Caco-2 (cell line): ENCODE data around the gene C5orf63. TPM values are rescaled to one million over a fixed set of nuclear protein-coding genes. Genes with fewer than 3 reads are reported as not detected.
A peak's percentile ranks its signal among the peaks of the same experiment; 100 is the strongest.
"Not testable (repeated sequence)": the region's sequence is repeated elsewhere in the genome, so short reads cannot be mapped to it uniquely, and the experiment has no call there.

ENCODE experiments used
- Bru-seq: library from RNA; stranded (reverse); fragments of 400-500 nt; gene quantifications from one replicate; lab custom pipeline; 2021; lab: Mats Ljungman, UMichigan
- BruChase-seq, 2 experiments: library from RNA; stranded (reverse); fragments of 400-500 nt; gene quantifications; one replicate each; lab custom pipeline; 2021; lab: Mats Ljungman, UMichigan
- BruUV-seq: library from RNA; stranded (reverse); fragments of 400-500 nt; replicated peaks from 2 replicates; lab custom pipeline; 2021; lab: Mats Ljungman, UMichigan
- CTCF ChIA-PET: fragments of 300-600 bp; sonication (Branson Sonifier 250); formaldehyde crosslinking; loops from one replicate; lab custom pipeline; 2022; ENCODE audit warnings: antibody characterized with exemption; lab: Charles Lee
- POLR2A ChIA-PET: fragments of 300-600 bp; sonication (Branson Sonifier 250); formaldehyde crosslinking; loops from one replicate; lab custom pipeline; 2022; ENCODE audit warnings: antibody characterized with exemption; lab: Charles Lee
- DNase-seq, 2 experiments: peaks; one replicate each; pipeline versions ENCODE4 v3.0.0 to v3.0.0-alpha.2; 2020 to 2022
- H3K27me3 ChIP-seq: replicated peaks from 2 replicates; pipeline ENCODE4 v1.6.0; 2011; ENCODE audit warnings: low read length; ENCODE audit not compliant: control insufficient read depth, insufficient read depth
- H3K36me3 ChIP-seq: 2 replicates; pipeline ENCODE4 v1.5.1; 2011; ENCODE audit warnings: low read length; ENCODE audit not compliant: control insufficient read depth, insufficient read depth
- H3K4me1 ChIP-seq: fragments of 250-450 bp; sonication (Bioruptor Pico); 2 replicates; pipeline ENCODE4 v1.5.1; 2020; ENCODE audit warnings: mild to moderate bottlenecking
- H3K4me3 ChIP-seq: 2 replicates; pipeline ENCODE4 v1.5.1; 2011; ENCODE audit warnings: low read depth, mild to moderate bottlenecking, control low read depth, low read length
- H3K9me3 ChIP-seq: fragments of 250-450 bp; sonication (Bioruptor Pico); 2 replicates; pipeline ENCODE4 v1.5.1; 2020; ENCODE audit warnings: mild to moderate bottlenecking, moderate library complexity
- H3K27ac Mint-ChIP-seq: one replicate; pipeline ENCODE4 v1.8.0; 2022; ENCODE audit warnings: mixed read lengths; ENCODE audit not compliant: unreplicated experiment
- H3K27me3 Mint-ChIP-seq: one replicate; pipeline ENCODE4 v1.8.0; 2022; ENCODE audit warnings: mixed read lengths; ENCODE audit not compliant: insufficient read depth, unreplicated experiment
- H3K36me3 Mint-ChIP-seq: one replicate; pipeline ENCODE4 v1.8.0; 2022; ENCODE audit warnings: mild to moderate bottlenecking, mixed read lengths; ENCODE audit not compliant: insufficient read depth, unreplicated experiment
- H3K4me1 Mint-ChIP-seq: one replicate; pipeline ENCODE4 v1.8.0; 2022; ENCODE audit warnings: low read depth, mixed read lengths; ENCODE audit not compliant: unreplicated experiment
- H3K4me3 Mint-ChIP-seq: one replicate; pipeline ENCODE4 v1.8.0; 2022; ENCODE audit warnings: mild to moderate bottlenecking, moderate library complexity, mixed read lengths; ENCODE audit not compliant: unreplicated experiment
- H3K9me3 Mint-ChIP-seq: one replicate; pipeline ENCODE4 v1.8.0; 2022; ENCODE audit warnings: mixed read lengths; ENCODE audit not compliant: unreplicated experiment
- CTCF ChIP-seq, 2 experiments: fragments of 200-600 bp in 1 of 2; IDR thresholded peaks; 1 replicate in 1 of 2; 2 replicates in 1 of 2; pipeline versions ENCODE4 v1.5.1 to v1.8.0; 2011 to 2022; ENCODE audit warnings: antibody characterized with exemption in 1 of 2, control low read depth in 1 of 2, inconsistent platforms in 1 of 2, low read depth in 1 of 2, low read length in 1 of 2, mild to moderate bottlenecking in 1 of 2, moderate library complexity in 1 of 2; ENCODE audit not compliant: insufficient read depth in 1 of 2, severe bottlenecking in 1 of 2, unreplicated experiment in 1 of 2
- intact Hi-C: fragments of 100-400 bp; cut with micrococcal nuclease; formaldehyde crosslinking; loops from one replicate; pipeline ENCODE4 v1.10.0; 2022; ENCODE audit not compliant: unreplicated experiment
- long read RNA-seq: library from polyadenylated mRNA; stranded (forward); transcript quantifications from one replicate; pipeline ENCODE4 v2.0.0, GENCODE V29; 2022
- total RNA-seq: library from RNA; stranded (reverse); gene quantifications from 2 replicates; pipeline ENCODE4 v1.2.3, GENCODE V29; 2022

The C5orf63 gene
- total RNA-seq (7.6 and 10.5 TPM in 2 replicates), Bru-seq, nascent RNA (percentile 64 among the genes with signal in this experiment), BruChase-seq, experiment 1, labeled RNA remaining after a 2-hour chase (percentile 57 among the genes with signal in this experiment), BruChase-seq, experiment 2, labeled RNA remaining after a 6-hour chase (percentile 50 among the genes with signal in this experiment)
- long read RNA-seq, full-length matches to known transcripts = 6 of 13 reads
- long read RNA-seq, partial matches to known transcripts = 3 of 13 reads
- long read RNA-seq, other reads (novel, unspliced or antisense) = 4 of 13 reads

GRCh38 chr5:127072861-127073846 lies at the start of gene C5orf63:
Gene C5orf63, minus strand, starts transcription at chr5:127073502. Its CDS starts 14,507 bp downstream, at chr5:127058995.
- Mint-ChIP-seq H3K27ac (peak within 1 kb of the TSS; percentile 73), H3K36me3 (no peaks in the 10 kb centered on the region), H3K27me3 (no peaks in the 10 kb centered on the region), H3K9me3 (no peaks in the 10 kb centered on the region), H3K4me1 (peaks cover 9% of the 10 kb centered on the region), H3K4me3 (peak within 1 kb of the TSS; percentile 77)
- Histone ChIP-seq H3K36me3 (no peaks in the 10 kb centered on the region), H3K27me3 (no peaks in the 10 kb centered on the region), H3K4me1 (peaks cover 15% of the 10 kb centered on the region), H3K9me3 (no peaks in the 10 kb centered on the region), H3K4me3 (peak within 1 kb of the TSS; percentile 50)
- ChIA-PET CTCF (no interaction called here), POLR2A (interaction anchor here (0.6 kb wide), 1 partner anchor 13 kb away, joined by 4 read pairs; no protein-coding TSS in a partner anchor)
- TSS peak; percentile 60 for BruUV-seq
- TF ChIP-seq CTCF (IDR thresholded peaks at IDR 0.05; ENCODE audit: insufficient read depth in 1 of 2, low read depth in 1 of 2, low read length in 1 of 2, severe bottlenecking in 1 of 2, unreplicated experiment in 1 of 2) = peak; percentile 25 to 39
- intact Hi-C loops = loop anchor here (5.0 to 10.0 kb wide), 3 partner anchors 41 to 242 kb away; partner anchors contain the start of gene MARCHF3
- peak; percentile 78 to 79 for DNase-seq

- intact Hi-C loops = no loop called here
- no peak overlapping the region for H3K27ac Mint-ChIP-seq
- CTCF ChIA-PET = no interaction called here
- DNase-seq = no peak
- POLR2A ChIA-PET = no interaction called here
- BruUV-seq = no TSS peak
- H3K4me3 Mint-ChIP-seq = no peak overlapping the region
- no peak overlapping the region for H3K4me3 ChIP-seq
- peaks cover 6% of the 10 kb centered on the region for H3K9me3 ChIP-seq
- H3K27me3 Mint-ChIP-seq = peaks cover 12% of the 10 kb centered on the region
- H3K36me3 Mint-ChIP-seq = no peaks in the 10 kb centered on the region
- no peaks in the 10 kb centered on the region for H3K36me3 ChIP-seq
- H3K4me1 ChIP-seq = no peaks in the 10 kb centered on the region
- H3K27me3 ChIP-seq = no peaks in the 10 kb centered on the region
- no peak for TF ChIP-seq CTCF (IDR thresholded peaks at IDR 0.05; ENCODE audit: insufficient read depth in 1 of 2, low read depth in 1 of 2, low read length in 1 of 2, severe bottlenecking in 1 of 2, unreplicated experiment in 1 of 2)
- no peaks in the 10 kb centered on the region for H3K4me1 Mint-ChIP-seq
- H3K9me3 Mint-ChIP-seq = peaks cover 30% of the 10 kb centered on the region
Measured at GRCh38 chr5:127112347-127112864, 39.1 kb upstream of the C5orf63 start.

GRCh38 chr5:127111112-127111511 lies 37.8 kb upstream of the C5orf63 start:
- no peaks in the 10 kb centered on the region for H3K36me3 Mint-ChIP-seq
- BruUV-seq = no TSS peak
- Histone ChIP-seq H3K4me3 (no peak overlapping the region), H3K9me3 (peaks cover 6% of the 10 kb centered on the region), H3K27me3 (no peaks in the 10 kb centered on the region), H3K36me3 (no peaks in the 10 kb centered on the region), H3K4me1 (no peaks in the 10 kb centered on the region)
- DNase-seq = no peak
- H3K27ac Mint-ChIP-seq = no peak overlapping the region
- TF ChIP-seq CTCF (IDR thresholded peaks at IDR 0.05; ENCODE audit: insufficient read depth in 1 of 2, low read depth in 1 of 2, low read length in 1 of 2, severe bottlenecking in 1 of 2, unreplicated experiment in 1 of 2) = no peak
- peaks cover 8% of the 10 kb centered on the region for H3K27me3 Mint-ChIP-seq
- intact Hi-C loops = no loop called here
- no peaks in the 10 kb centered on the region for H3K4me1 Mint-ChIP-seq
- H3K4me3 Mint-ChIP-seq = no peak overlapping the region
- H3K9me3 Mint-ChIP-seq = peaks cover 32% of the 10 kb centered on the region
- POLR2A ChIA-PET = no interaction called here
- CTCF ChIA-PET = interaction anchor here (0.6 kb wide), 1 partner anchor 51 kb away, joined by 5 read pairs; no protein-coding TSS in a partner anchor

DNA sequence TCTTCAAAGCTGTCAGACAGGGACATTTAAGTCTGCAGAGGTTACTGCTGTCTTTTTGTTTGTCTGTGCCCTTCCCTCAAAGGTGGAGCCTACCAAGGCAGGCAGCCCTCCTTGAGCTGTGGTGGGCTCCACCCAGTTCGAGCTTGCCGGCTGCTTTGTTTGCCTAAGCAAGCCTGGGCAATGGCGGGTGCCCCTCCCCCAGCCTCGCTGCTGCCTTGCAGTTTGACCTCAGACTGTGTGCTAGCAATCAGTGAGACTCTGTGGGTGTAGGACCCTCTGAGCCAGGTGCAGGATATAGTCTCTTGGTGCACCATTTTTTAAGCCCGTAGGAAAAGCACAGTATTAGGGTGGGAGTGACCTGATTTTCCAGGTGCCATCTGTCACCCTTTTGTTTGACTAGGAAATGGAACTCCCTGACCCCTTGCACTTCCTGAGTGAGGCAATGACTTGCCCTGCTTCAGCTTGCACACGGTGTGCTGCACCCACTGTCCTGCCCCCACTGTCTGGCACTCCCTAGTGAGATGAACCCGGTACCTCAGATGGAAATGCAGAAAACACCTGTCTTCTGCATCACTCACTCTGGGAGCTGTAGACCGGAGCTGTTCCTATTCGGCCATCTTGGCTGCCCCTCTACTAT lies 35.4 kb upstream of the C5orf63 start:
- intact Hi-C loops, DNase-seq, H3K36me3 ChIP-seq, POLR2A ChIA-PET, H3K36me3 Mint-ChIP-seq, H3K27me3 Mint-ChIP-seq, H3K4me3 Mint-ChIP-seq, H3K4me3 ChIP-seq, H3K27me3 ChIP-seq, H3K9me3 ChIP-seq, CTCF ChIA-PET, H3K27ac Mint-ChIP-seq, BruUV-seq, H3K4me1 ChIP-seq, H3K4me1 Mint-ChIP-seq: not testable (repeated sequence)
- H3K9me3 Mint-ChIP-seq = peaks cover 32% of the 10 kb centered on the region
